NCI-H1694 treated with DMSO at 0.1 percent for 48 hours (cell line): Measurements from ENCODE around the gene ZNF304.
"Not testable (repeated sequence)": the region's sequence is repeated elsewhere in the genome, so short reads cannot be mapped to it uniquely, and the experiment has no call there.

Experiments
- DNase-seq: peaks from one replicate; lab custom pipeline; 2025; lab: John Stamatoyannopoulos, UW

The ZNF304 gene

GRCh38 chr19:57362419-57362818 lies 11.3 kb downstream of the ZNF304 start:
- DNase-seq, result no peak

DNA sequence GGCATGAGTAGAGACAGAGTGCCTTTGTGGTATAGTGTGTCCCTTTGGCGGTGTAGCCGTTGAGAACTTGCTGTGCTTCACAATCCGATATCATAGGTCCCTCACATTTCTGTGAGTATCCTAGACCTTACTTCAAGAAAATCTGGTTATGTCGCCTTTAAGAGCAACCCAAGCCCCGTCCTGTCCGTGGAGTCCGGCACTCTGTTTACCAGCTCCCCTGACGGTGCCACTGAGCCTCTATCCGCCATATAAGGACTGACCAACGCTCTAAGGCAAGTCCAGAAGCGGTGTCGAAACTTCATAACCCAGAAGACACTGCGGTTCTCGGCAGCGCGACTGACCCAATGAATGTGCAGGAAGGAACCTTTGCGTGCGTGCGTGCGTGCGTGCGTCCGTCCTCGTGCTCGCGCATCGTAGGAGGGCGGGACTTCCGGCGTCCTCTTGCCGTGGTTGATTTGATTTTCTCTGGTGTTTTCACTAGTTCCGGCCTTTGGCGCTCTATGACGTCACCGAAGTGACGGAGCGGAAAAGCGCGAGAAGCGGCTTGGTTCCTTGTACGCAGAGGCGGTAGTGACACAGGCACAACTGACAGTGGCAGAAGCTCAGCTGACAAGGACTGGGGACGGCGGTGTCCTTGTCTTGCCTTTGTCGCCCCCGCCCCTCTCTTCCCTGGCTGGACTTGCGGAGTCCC lies 12.1 kb downstream of the ZNF304 start, which contains the start of the genes TRAPPC2B and ZNF547:
Gene TRAPPC2B (plus strand): TSS at position 555 of the 691 bp plus-strand sequence. CDS start 1,283 bp downstream, outside the sequence.
Gene ZNF547 (plus strand): TSS at position 555 of the 691 bp plus-strand sequence. CDS start 5,005 bp downstream, outside the sequence.
- DNase-seq, result peak; percentile 97

GRCh38 chr19:57363688-57364181 lies 12.7 kb downstream of the ZNF304 start:
- no peak for DNase-seq

- no peak for DNase-seq
Observed at GRCh38 chr19:57366776-57367175, 15.7 kb downstream of the ZNF304 start.

DNA sequence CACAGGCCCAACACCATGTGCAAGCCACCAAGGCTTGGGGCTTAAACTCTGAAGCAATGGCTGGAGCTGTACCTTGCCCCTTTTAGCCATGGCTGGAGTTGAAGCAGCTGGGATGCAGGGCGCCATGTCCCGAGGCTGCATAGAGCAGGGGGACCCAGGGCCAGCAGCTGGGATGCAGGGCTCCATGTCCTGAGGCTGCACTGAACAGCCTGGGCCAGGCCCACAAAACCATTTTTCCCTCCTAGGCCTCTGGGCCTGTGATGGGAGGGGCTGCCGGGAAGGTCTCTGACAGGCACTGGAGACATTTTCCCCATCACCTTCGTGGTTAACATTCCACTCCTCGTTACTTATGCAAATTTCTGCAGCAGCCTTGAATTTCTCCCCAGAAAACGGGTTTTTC lies 23.1 kb downstream of the ZNF304 start:
- DNase-seq, result no peak

DNA sequence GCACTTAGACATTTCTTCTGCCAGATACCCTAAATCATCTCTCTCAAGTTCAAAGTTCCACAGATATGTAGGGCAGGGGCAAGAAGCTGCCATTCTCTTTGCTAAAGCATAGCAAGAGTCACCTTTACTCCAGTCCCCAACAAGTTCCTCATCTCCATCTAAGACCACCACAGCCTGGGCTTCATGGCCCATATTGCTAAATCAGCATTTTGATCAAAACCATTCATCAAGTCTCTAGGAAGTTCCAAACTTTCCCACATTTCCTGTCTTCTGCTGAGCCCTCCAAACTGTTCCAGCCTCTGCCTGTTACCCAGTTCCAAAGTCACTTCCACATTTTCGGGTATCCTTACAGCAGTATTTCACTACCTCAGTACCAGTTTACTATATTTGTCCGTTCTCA lies 23.6 kb downstream of the ZNF304 start:
- not testable (repeated sequence) for DNase-seq

DNA sequence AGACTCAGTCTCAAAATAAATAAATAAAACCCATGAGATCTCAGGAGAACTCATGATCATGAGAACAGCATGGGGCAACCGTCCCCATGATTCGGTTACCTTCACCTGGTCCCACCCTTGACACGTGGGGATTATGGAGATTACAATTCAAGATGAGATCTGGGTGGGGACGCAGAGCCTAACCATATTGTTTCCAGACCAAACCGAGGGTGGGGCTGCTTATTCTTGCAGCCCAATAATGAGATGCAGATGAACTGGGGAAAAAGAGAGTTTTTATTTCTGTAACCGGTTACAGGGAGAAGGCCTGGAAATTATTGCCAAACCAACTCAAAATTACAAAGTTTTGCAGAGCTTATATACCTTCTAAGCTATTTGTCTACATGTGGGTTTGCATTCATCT lies 25.1 kb downstream of the ZNF304 start:
- DNase-seq, result no peak

- DNase-seq, result no peak
Observed at GRCh38 chr19:57377498-57378146, 26.6 kb downstream of the ZNF304 start.

DNA sequence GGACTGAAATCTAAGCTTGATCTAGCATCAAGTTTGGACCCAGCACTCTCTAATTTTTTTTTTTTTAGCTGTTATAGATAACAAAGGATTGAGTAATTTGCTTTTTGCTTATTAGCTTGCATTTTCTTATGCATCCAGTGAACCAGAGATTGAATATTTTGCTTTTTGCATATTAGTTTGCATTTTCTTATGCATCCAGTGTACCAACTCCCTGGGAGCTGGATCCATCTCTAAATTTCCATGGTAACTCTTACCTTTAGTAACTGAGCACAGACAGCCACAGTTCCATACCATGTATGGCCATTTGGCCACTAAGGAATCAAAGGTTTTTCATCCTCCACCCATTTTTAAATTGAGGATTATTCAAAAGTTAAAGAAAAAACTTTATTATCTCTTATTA lies 29.9 kb downstream of the ZNF304 start:
- DNase-seq, result no peak

DNA sequence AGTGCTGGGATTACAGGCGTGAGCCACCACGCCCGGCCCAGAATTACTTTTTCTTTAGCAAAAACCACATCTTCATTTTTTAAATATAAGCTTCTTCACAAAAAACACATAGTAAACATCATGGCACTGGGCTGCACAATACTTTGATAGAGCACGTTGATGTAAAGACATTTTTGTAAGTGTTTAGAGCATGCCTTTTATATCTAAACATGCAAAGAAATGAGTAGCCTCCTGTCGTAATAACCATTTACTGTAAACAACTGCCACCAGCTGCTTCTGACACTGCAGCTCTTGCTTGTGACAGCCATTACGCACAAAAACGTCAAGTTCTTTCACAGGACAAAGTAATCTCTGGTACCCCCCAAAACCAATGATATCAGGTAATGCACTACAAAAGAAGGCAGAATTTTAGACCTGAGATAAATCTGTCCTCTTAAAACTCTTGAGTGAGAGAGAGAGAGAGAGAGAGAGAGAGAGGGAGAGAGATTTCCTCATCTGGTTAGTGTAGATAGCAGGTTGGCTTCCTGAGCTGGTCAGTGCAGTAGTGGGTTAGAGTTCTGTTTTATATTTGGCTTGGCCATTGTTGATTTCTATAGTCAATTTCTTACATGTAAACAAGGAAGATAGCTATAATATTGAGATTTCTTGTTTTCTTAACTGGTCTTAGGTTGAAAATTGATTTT lies 31.9 kb downstream of the ZNF304 start:
- DNase-seq, result no peak

DNA sequence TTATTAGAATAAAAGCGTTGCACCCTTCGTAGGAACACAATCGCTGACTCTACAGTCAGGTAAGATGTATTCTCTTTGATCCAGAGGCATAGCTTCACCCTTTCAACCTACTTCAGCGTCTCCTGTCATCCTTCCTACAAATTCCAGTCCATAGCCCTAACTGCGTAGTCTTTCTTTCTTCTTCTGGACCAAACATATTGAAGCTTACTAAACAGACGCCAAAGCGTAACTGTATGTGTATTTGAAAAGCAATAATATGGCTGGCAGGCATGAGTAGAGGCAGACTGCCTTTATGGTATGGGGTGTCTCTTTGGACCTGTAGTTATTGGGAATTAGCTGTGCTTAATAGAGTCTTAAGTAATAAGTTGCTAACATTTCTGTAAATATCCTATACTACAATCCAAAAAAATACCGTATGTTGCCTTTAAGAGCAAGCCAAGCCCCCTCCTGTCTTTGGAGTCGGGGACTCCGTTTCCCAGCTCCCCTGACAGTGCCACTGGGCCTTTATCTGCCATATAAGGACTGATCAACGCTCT lies 38.2 kb downstream of the ZNF304 start:
- no peak for DNase-seq

DNA sequence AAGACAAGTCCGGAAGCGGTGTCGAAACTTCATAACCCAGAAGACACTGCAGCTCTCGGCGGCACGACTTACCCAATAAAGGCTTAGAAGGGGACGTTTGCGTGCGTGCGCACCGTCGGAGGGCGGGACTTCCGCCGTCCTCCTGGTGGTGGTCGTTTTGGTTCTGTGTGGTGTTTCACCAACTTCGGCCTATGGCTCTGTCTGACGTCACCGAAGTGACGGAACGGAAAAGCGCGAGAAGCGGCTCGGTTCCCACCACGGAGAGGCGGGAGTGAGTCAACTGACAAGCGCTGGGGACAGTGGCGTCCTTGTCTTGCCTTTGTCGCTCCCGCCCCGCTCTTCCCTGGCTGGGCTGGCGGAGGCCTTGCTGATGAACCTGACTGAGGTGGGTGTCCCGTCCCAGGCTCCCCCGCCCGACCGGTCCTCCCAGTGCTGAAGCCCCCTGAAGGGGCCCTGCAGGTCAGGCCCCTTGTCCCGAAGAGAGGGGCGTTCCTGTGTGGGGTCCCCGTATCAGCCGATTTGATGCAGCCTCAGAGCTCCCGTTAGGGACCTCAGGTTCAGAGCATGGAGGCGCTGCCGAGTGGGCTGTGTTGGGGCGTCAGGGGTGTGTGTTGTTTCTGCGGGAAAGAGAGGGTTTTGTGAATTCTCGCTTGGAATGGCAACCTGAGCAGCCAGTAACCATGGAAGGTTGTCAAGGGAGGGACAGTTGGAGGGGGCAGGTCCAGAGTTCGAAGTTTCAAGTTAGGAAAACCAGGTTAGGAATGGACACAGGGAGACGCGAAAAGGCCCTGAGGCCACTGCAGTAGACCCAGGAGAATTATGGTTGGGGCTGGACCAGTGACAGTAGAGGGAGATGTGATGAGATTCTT lies 38.9 kb downstream of the ZNF304 start, which contains the start of gene ZNF548:
Gene ZNF548 (plus strand): TSS at position 125 of the 869 bp plus-strand sequence. CDS start 246 bp downstream, at position 371.
- peak; percentile 97 for DNase-seq

GRCh38 chr19:57395710-57396109 lies 44.6 kb downstream of the ZNF304 start:
- no peak for DNase-seq

- no peak for DNase-seq
Observed at GRCh38 chr19:57398868-57399267, 47.8 kb downstream of the ZNF304 start.

GRCh38 chr19:57403737-57404563 lies 52.9 kb downstream of the ZNF304 start:
- no peak for DNase-seq

- DNase-seq, result peak; percentile 5
Observed at GRCh38 chr19:57406516-57407123, 55.5 kb downstream of the ZNF304 start.
